K562 (cell line): ENCODE results near the gene CUL3. TPM values are rescaled to one million over a fixed set of nuclear protein-coding genes. Genes with fewer than 3 reads are reported as not detected.

Experiments used
- ATAC-seq: fragments of 200-7000 bp; cut with Tn5 transposase; 3 replicates; pipeline ENCODE4 v1.9.1; 2020; ENCODE audit warnings: moderate library complexity
- BruUV-seq: library from RNA; stranded (reverse); fragments of 400-500 nt; replicated peaks from 2 replicates; lab custom pipeline; 2021; lab: Mats Ljungman, UMichigan
- CTCF ChIA-PET: fragments of 300-600 bp; formaldehyde crosslinking; extraction: SDS; loops from one replicate; lab custom pipeline; 2021; ENCODE audit warnings: low intra/inter-chr PET ratio; lab: Yijun Ruan, JAX
- POLR2A ChIA-PET: fragments of 300-600, 350-650 bp; sonication (Branson Sonifier 250); formaldehyde crosslinking; extraction: SDS; loops from one replicate; lab custom pipeline; 2021; ENCODE audit warnings: antibody characterized with exemption, inconsistent platforms; lab: Yijun Ruan, JAX
- DNase-seq, 4 experiments: peaks; one replicate each; pipeline versions ENCODE4 v3.0.0 to v3.0.0-alpha.2; 2011 to 2018; ENCODE audit warnings: low spot score in 3 of 4, mixed read lengths in 3 of 4; ENCODE audit errors: extremely low read depth in 1 of 4
- FAIRE-seq: peaks from 2 replicates; lab custom pipeline; 2011; peaks lifted over from hg19 to GRCh38; lab: Jason Lieb, UNC
- H2AFZ ChIP-seq: 2 replicates; pipeline ENCODE4 v1.6.0; 2011; ENCODE audit warnings: low read depth, low read length, control low read depth, inconsistent platforms
- H3K27ac ChIP-seq: fragments of 200-600 bp; 3 replicates; pipeline ENCODE4 v1.8.0; 2011; ENCODE audit warnings: low read depth, mild to moderate bottlenecking, control low read depth, inconsistent platforms, low read length, moderate library complexity, mixed read lengths; ENCODE audit errors: extremely low read depth
- H3K27me3 ChIP-seq, 2 experiments: fragments of 300-600 bp in 1 of 2; 2 replicates in 1 of 2; 3 replicates in 1 of 2; pipeline versions ENCODE4 v1.6.0 to v1.8.0; 2011; ENCODE audit warnings: inconsistent platforms in 2 of 2, low read length in 2 of 2, mild to moderate bottlenecking in 1 of 2, mixed read lengths in 1 of 2, moderate library complexity in 1 of 2; ENCODE audit not compliant: control insufficient read depth in 2 of 2, insufficient read depth in 2 of 2
- H3K36me3 ChIP-seq: fragments of 300-600 bp; 3 replicates; pipeline ENCODE4 v1.8.0; 2011; ENCODE audit warnings: mild to moderate bottlenecking, low read length, inconsistent platforms; ENCODE audit not compliant: control insufficient read depth, insufficient read depth
- H3K4me1 ChIP-seq, 2 experiments: fragments of 200-600 bp in 1 of 2; replicated peaks in 1 of 2; 2 replicates in 1 of 2; 3 replicates in 1 of 2; pipeline versions ENCODE4 v1.5.1 to v1.8.0; 2011; ENCODE audit warnings: inconsistent platforms in 2 of 2, low read length in 2 of 2, mild to moderate bottlenecking in 1 of 2, mixed read lengths in 1 of 2, moderate library complexity in 1 of 2; ENCODE audit not compliant: control insufficient read depth in 2 of 2, insufficient read depth in 2 of 2
- H3K4me2 ChIP-seq: 2 replicates; pipeline ENCODE4 v1.6.1; 2011; ENCODE audit warnings: low read length, control low read depth, inconsistent platforms, mixed read lengths; ENCODE audit not compliant: insufficient read depth
- H3K4me3 ChIP-seq: fragments of 200-600 bp; sonication (generic), shearing (Covaris generic); 2 replicates; pipeline ENCODE4 v1.5.1; 2016; ENCODE audit warnings: control low read depth, inconsistent platforms
- H3K79me2 ChIP-seq: fragments of 200-600 bp; 3 replicates; pipeline ENCODE4 v1.8.0; 2011; ENCODE audit warnings: low read length, inconsistent platforms; ENCODE audit not compliant: control insufficient read depth, insufficient read depth
- H3K9ac ChIP-seq, 2 experiments: 2 replicates each; pipeline versions ENCODE4 v1.6.0 to v1.6.1; 2011; ENCODE audit warnings: low read depth in 2 of 2, low read length in 2 of 2, control low read depth in 1 of 2, inconsistent platforms in 1 of 2, mild to moderate bottlenecking in 1 of 2, mixed read lengths in 1 of 2; ENCODE audit not compliant: insufficient read depth in 1 of 2
- H3K9me1 ChIP-seq: one replicate; pipeline ENCODE4 v1.6.0; 2011; ENCODE audit warnings: inconsistent platforms, mild to moderate bottlenecking, low read length, moderate library complexity; ENCODE audit not compliant: control insufficient read depth, insufficient read depth
- H3K9me3 ChIP-seq: replicated peaks from 2 replicates; pipeline ENCODE4 v1.5.1; 2011; ENCODE audit warnings: low read depth, low read length, inconsistent platforms; ENCODE audit not compliant: control insufficient read depth, insufficient read depth
- H4K20me1 ChIP-seq: replicated peaks from 2 replicates; pipeline ENCODE4 v1.6.1; 2011; ENCODE audit warnings: low read length, inconsistent platforms, mixed read lengths; ENCODE audit not compliant: control insufficient read depth, insufficient read depth
- ARID2 ChIP-seq: fragments of 450-650 bp; IDR thresholded peaks from 2 replicates; pipeline ENCODE4 v1.6.1; 2017; ENCODE audit warnings: antibody characterized with exemption, mild to moderate bottlenecking
- CBFA2T3 ChIP-seq: fragments of 450-650 bp; IDR thresholded peaks from 2 replicates; pipeline ENCODE4 v1.6.1; 2017
- CHD4 ChIP-seq: fragments of 200-600 bp; sonication (generic); IDR thresholded peaks from 3 replicates; pipeline ENCODE4 v1.6.1; 2012; ENCODE audit warnings: low read depth, mild to moderate bottlenecking, mixed read lengths, low read length, inconsistent platforms; ENCODE audit not compliant: insufficient read depth, insufficient replicate concordance, poor library complexity, severe bottlenecking
- GABPB1 ChIP-seq: sonication (generic); formaldehyde crosslinking; IDR thresholded peaks from 2 replicates; pipeline ENCODE4 v1.8.0; 2022; ENCODE audit warnings: mild to moderate bottlenecking, missing genetic modification reagents
- HLTF ChIP-seq: fragments of 450-650 bp; IDR thresholded peaks from 2 replicates; pipeline ENCODE4 v1.6.1; 2016
- RUNX1 ChIP-seq: sonication (generic); IDR thresholded peaks from 2 replicates; pipeline ENCODE4 v1.6.1; 2016; ENCODE audit warnings: antibody characterized with exemption, low read depth
- ZNF217 ChIP-seq: sonication (generic); formaldehyde crosslinking; IDR thresholded peaks from 2 replicates; pipeline ENCODE4 v1.8.0; 2022; ENCODE audit warnings: mild to moderate bottlenecking, missing genetic modification reagents
- ZNF282 ChIP-seq: sonication (generic); formaldehyde crosslinking; IDR thresholded peaks from 2 replicates; pipeline ENCODE4 v1.8.1; 2023; ENCODE audit warnings: missing genetic modification reagents
- WGBS: fragments of 100-300 bp; shearing (Covaris generic); methylation state at CpG from one replicate; pipeline ENCODE4 v1.1.6; 2016; ENCODE audit warnings: low coverage, mixed read lengths; ENCODE audit not compliant: insufficient coverage; ENCODE audit errors: missing lambda C conversion rate; 5-methylcytosine and 5-hydroxymethylcytosine counted together
- in situ Hi-C: fragments of 300-500 bp; cut with MboI; formaldehyde crosslinking; loops from 4 replicates; pipeline ENCODE4 v1.15.0; 2018; ENCODE audit warnings: inconsistent platforms, mixed read lengths
- intact Hi-C: fragments of 100-400 bp; cut with micrococcal nuclease; formaldehyde crosslinking; loops from 2 replicates; pipeline ENCODE4 v1.14.2; 2022
- polyA plus RNA-seq, 8 experiments: library from polyadenylated mRNA; depleted of rRNA in 4 of 8; stranded (reverse) in 5 of 8; unstranded in 3 of 8; fragments of >200 nt; fragmentation: Nextera tagmentation in 2 of 8; fragmentation: Illumina TruSeq in 1 of 8; extraction: Ambion mirVana in 2 of 8; extraction: Trizol in 1 of 8; gene quantifications; 2 replicates each; pipeline versions ENCODE4 v1.2.1 to v1.2.3, GENCODE V29; 2011 to 2014; ENCODE audit warnings: inconsistent platforms in 1 of 8, missing spikeins in 1 of 8
- total RNA-seq, 7 experiments: library from RNA; depleted of rRNA in 6 of 7; stranded (reverse); fragments of >200 nt in 6 of 7; fragmentation: Illumina TruSeq in 2 of 7; extraction: Trizol in 2 of 7; gene quantifications; 2 replicates each; pipeline versions ENCODE4 v1.2.1 to v1.2.3, GENCODE V29; 2011 to 2021; ENCODE audit warnings: low replicate concordance in 1 of 7

Gene CUL3
- total and polyA plus RNA-seq, 9 of the 15 experiments (the other 6 are each of a cell fraction or from before 2014, with no cell fraction given) = 31.5 to 71.9 (median 56.4) TPM

DNA sequence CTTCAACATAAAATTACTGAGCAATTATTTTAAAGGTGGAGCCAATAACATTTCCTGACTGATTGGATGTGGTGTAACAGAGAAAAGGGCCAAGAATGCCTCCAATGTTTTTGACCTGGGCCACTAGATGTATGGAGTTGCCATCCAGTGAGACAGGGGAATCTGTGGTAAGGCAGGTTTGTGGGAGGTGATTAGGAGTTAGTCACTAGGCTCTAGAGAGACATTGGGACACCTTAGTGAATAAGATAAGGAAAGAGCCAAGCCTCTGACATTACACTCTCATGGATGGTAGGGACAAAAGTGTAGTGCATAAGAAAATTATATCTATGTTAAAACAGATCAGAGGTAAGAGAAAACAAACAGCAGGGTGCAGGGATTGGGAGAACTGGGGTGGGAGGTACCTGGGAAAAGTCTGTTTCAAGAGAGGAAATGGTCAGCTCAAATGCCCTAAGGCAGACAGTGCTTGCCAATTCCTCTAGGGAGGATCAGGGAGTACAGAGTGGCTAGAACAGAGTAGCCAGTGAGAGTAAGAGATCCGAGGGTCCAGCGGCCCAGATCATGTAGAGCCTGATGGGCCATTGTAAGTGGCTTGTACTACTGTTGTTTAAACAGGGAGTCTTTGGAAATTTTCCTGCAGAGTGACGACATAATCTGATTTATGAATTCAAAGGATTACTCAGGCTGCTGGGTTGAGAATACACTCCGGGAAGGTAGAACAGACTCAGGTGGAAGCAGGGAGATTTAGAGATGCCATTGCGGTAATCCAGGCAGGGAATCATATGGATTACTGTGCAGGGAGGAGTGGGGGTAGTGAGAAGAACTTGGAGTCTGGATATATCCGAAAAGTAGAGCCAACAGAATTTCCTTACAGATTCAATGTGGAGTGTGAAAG, 45.7 kb upstream of the CUL3 start:
- FAIRE-seq (no peak), ATAC-seq (peak; percentile 33; the same call in 1 of the 3 replicates), DNase-seq (peak in 1 of 4 experiments; percentile 4)
- H4K20me1 ChIP-seq = no peaks in the 10 kb centered on the region
- no peaks in the 10 kb centered on the region for H3K9me1 ChIP-seq
- intact Hi-C loops (no loop called here), in situ Hi-C loops (no loop called here)
- no peaks in the 10 kb centered on the region for H3K9me3 ChIP-seq
- no peak overlapping the region for H3K9ac ChIP-seq
- no peak overlapping the region for H2AFZ ChIP-seq
- H3K4me3 ChIP-seq = no peak overlapping the region
- peaks cover 0 to 4% of the 10 kb centered on the region in 2 experiments; a peak in 4 of 5 replicates for H3K27me3 ChIP-seq
- CTCF ChIA-PET = no interaction called here
- no peaks in the 10 kb centered on the region for H3K79me2 ChIP-seq
- BruUV-seq = no TSS peak
- no peak overlapping the region for H3K27ac ChIP-seq
- WGBS = 3% methylated on average over 4 of the region's 6 CpGs
- TF ChIP-seq ARID2 (no peak), GABPB1 (CRISPR knock-in tag) (no peak), ZNF217 (CRISPR knock-in tag) (no peak), HLTF (no peak), ZNF282 (CRISPR knock-in tag) (no peak), RUNX1 (no peak), CHD4 (no peak), CBFA2T3 (0 out of 2 replicates have a peak, but pooled peaks have one; percentile 8)
- no peak overlapping the region for H3K4me2 ChIP-seq
- no peaks in the 10 kb centered on the region for H3K36me3 ChIP-seq
- POLR2A ChIA-PET = no interaction called here
- H3K4me1 ChIP-seq = no peaks in the 10 kb centered on the region
